Panc1 (cell line): ENCODE data around the gene PPP1R36. TPM values are rescaled to one million over a fixed set of nuclear protein-coding genes. Genes with fewer than 3 reads are reported as not detected.
A peak's percentile ranks its signal among the peaks of the same experiment; 100 is the strongest.

Experiments used
- ATAC-seq: fragments of 200-7000 bp; cut with Tn5 transposase; 2 replicates; pipeline ENCODE4 v1.9.1; 2020; ENCODE audit warnings: mild to moderate bottlenecking, moderate library complexity
- BruUV-seq: library from RNA; stranded (reverse); fragments of 400-500 nt; replicated peaks from 2 replicates; lab custom pipeline; 2021; lab: Mats Ljungman, UMichigan
- CTCF ChIA-PET: fragments of 300-600 bp; sonication (Branson Sonifier 250); formaldehyde crosslinking; loops from one replicate; lab custom pipeline; 2022; ENCODE audit warnings: antibody characterized with exemption; lab: Charles Lee
- POLR2A ChIA-PET: fragments of 300-600 bp; sonication (Branson Sonifier 250); formaldehyde crosslinking; loops from one replicate; lab custom pipeline; 2022; ENCODE audit warnings: antibody characterized with exemption; lab: Charles Lee
- DNase-seq: peaks from one replicate; pipeline ENCODE4 v3.0.0-alpha.2; 2010; ENCODE audit warnings: low read depth, low spot score
- H3K27ac ChIP-seq: 2 replicates; pipeline ENCODE4 v1.5.1; 2011; ENCODE audit warnings: mild to moderate bottlenecking, low read length, inconsistent platforms
- H3K27me3 ChIP-seq: fragments of 200-500 bp; sonication (Bioruptor generic); 2 replicates; pipeline ENCODE4 v1.6.0; 2014; ENCODE audit warnings: low read length, inconsistent platforms; ENCODE audit not compliant: control insufficient read depth, insufficient read depth
- H3K36me3 ChIP-seq: fragments of 200-500 bp; sonication (Bioruptor generic); 2 replicates; pipeline ENCODE4 v1.5.1; 2014; ENCODE audit warnings: inconsistent platforms, mild to moderate bottlenecking, low read length, moderate library complexity; ENCODE audit not compliant: control insufficient read depth, insufficient read depth
- H3K4me1 ChIP-seq: 2 replicates; pipeline ENCODE4 v1.5.1; 2011; ENCODE audit warnings: inconsistent platforms, mild to moderate bottlenecking, low read length, moderate library complexity; ENCODE audit not compliant: control insufficient read depth, insufficient read depth
- H3K4me3 ChIP-seq, 2 experiments: 2 replicates each; pipeline ENCODE4 v1.5.1; 2011 to 2012; ENCODE audit warnings: low read depth in 2 of 2, low read length in 2 of 2, mild to moderate bottlenecking in 2 of 2, inconsistent platforms in 1 of 2, moderate library complexity in 1 of 2
- H3K9me3 ChIP-seq: fragments of 200-500 bp; sonication (Bioruptor generic); 2 replicates; pipeline ENCODE4 v1.5.1; 2014; ENCODE audit warnings: low read depth, mild to moderate bottlenecking, inconsistent platforms, low read length, moderate library complexity; ENCODE audit not compliant: control insufficient read depth, insufficient read depth
- CTCF ChIP-seq: fragments of 450-650 bp; IDR thresholded peaks from 2 replicates; pipeline ENCODE4 v1.5.1; 2017; ENCODE audit warnings: mild to moderate bottlenecking
- POLR2AphosphoS5 ChIP-seq: IDR thresholded peaks from 2 replicates; pipeline ENCODE4 v1.6.1; 2012; ENCODE audit warnings: mild to moderate bottlenecking, low read depth, low read length, moderate library complexity
- REST ChIP-seq, 2 experiments: IDR thresholded peaks; 2 replicates each; pipeline ENCODE4 v1.6.1; 2011 to 2012; ENCODE audit warnings: low read depth in 2 of 2, control low read depth in 1 of 2, low read length in 1 of 2, mild to moderate bottlenecking in 1 of 2, moderate library complexity in 1 of 2; ENCODE audit not compliant: insufficient read depth in 1 of 2
- TCF7L2 ChIP-seq: IDR thresholded peaks from 2 replicates; pipeline ENCODE4 v1.6.1; 2011; ENCODE audit warnings: mild to moderate bottlenecking, low read depth, low read length, inconsistent platforms
- in situ Hi-C: cut with HindIII; loops from 2 replicates; pipeline ENCODE4 v1.10.0; 2016; ENCODE audit warnings: low sequenced_read_pairs, low pct_unique_long_range_greater_than_20kb
- intact Hi-C: fragments of 100-400 bp; cut with micrococcal nuclease; formaldehyde crosslinking; loops from one replicate; pipeline ENCODE4 v1.10.0; 2022; ENCODE audit not compliant: unreplicated experiment
- total RNA-seq: library from RNA; stranded (reverse); gene quantifications from one replicate; pipeline ENCODE4 v1.2.1, GENCODE V29; 2021; ENCODE audit not compliant: unreplicated experiment

The PPP1R36 gene
- total RNA-seq, 1 experiment from 2014 or later, result 0.69 TPM

DNA sequence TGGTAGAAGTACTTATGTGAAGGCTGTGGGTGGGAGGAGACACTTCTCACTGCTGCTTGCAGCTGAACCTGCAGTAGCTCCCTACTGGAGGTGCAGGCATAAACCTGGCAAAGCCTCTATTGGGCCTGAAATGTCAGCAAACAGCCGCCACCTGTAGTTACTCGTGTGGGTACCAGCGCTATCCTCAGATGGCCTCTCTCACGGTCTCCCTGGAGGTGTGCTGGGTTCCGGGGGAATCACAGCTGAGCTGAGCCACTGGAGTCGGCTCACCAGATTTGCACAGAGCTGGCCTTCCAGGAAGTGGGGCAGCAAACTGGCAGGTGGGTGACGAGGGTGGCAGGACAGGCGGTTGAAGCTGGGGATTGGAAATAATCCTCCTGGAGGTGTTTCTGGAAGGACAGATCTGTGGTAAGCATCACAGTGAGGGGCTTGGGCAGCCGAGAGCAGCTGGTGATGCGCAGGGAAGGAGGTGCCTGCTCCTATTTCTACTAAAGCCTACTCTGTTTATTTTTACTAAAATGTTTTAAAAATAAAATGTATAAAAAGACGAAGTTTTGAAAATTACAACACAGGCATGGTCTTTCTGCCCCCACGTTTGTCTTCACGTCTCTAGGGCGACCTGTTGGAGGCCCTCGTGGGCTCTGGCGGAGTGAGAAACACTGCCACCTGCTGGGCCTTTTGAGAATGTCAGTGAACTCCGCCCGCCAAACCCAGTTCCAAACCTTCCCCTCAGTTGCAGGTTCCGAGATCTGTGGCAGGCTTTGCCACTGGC, 86.6 kb downstream of the PPP1R36 start:
- DNase-seq (peak; percentile 28), ATAC-seq (peak; percentile 95)
- Histone ChIP-seq H3K27me3 (no peaks in the 10 kb centered on the region), H3K4me3 (no peak overlapping the region), H3K27ac (no peak overlapping the region), H3K36me3 (no peaks in the 10 kb centered on the region), H3K4me1 (no peaks in the 10 kb centered on the region; the same call in 1 of the 2 replicates), H3K9me3 (no peaks in the 10 kb centered on the region)
- POLR2A ChIA-PET, result interaction anchor here (0.5 to 0.7 kb wide), 2 partner anchors 96 to 127 kb away, joined by 5 to 9 read pairs; no protein-coding TSS in a partner anchor
- TF ChIP-seq REST (IDR thresholded peaks at IDR 0.05; ENCODE audit: insufficient read depth in 1 of 2, low read depth in 2 of 2, low read length in 1 of 2) (no peak), CTCF (peak; percentile 89), TCF7L2 (no peak)
- intact Hi-C loops (loop anchor here (10.0 kb wide), 1 partner anchor 92 kb away; the partner anchor contains the start of genes HSPA2 and PPP1R36), in situ Hi-C loops (no loop called here)
- no TSS peak for BruUV-seq
- CTCF ChIA-PET, result interaction anchor here (0.6 to 1.1 kb wide), 3 partner anchors 94 to 293 kb away, joined by 3 to 4 read pairs (median 3); no protein-coding TSS in a partner anchor

DNA sequence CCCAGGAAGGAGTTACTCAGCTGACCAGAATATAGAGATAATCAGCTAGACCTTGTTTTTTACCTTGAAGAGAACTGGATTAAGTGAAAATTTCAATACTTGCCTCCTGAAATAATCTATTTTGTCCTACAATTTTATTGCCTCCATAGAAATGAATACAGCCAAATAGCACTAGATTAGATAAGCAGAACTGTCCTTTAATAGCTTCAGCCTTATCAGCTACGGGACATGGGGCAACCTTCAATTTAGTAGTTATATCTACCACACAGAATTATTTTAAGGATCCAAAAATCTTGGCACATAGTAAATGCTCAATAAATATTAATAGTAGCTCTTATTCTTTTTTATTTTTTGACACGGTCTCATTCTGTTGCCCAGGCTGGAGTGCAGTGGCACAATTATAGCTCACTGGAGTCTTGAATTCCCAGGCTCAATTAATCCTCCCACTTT, 87.2 kb downstream of the PPP1R36 start:
- no peak for ATAC-seq
- Histone ChIP-seq H3K36me3 (no peaks in the 10 kb centered on the region), H3K4me1 (no peaks in the 10 kb centered on the region; the same call in 1 of the 2 replicates), H3K27me3 (no peaks in the 10 kb centered on the region), H3K9me3 (no peaks in the 10 kb centered on the region), H3K4me3 (no peak overlapping the region), H3K27ac (no peak overlapping the region)
- DNase-seq, result no peak
- ChIA-PET POLR2A (interaction anchor here (0.5 kb wide), 1 partner anchor 97 kb away, joined by 9 read pairs; no protein-coding TSS in a partner anchor), CTCF (no interaction called here)
- BruUV-seq, result no TSS peak
- TF ChIP-seq TCF7L2 (no peak), REST (IDR thresholded peaks at IDR 0.05; ENCODE audit: insufficient read depth in 1 of 2, low read depth in 2 of 2, low read length in 1 of 2) (no peak), CTCF (peak; percentile 59), POLR2AphosphoS5 (no peak)
- in situ Hi-C loops (no loop called here), intact Hi-C loops (loop anchor here (10.0 kb wide), 1 partner anchor 92 kb away; the partner anchor contains the start of genes HSPA2 and PPP1R36)
